ENCODE measurements around the gene CLOCK. TPM values are rescaled to one million over a fixed set of nuclear protein-coding genes. Genes with fewer than 3 reads are reported as not detected.

Gene CLOCK
- total and polyA plus RNA-seq, 9 of the 15 experiments (the other 6 are each of a cell fraction or from before 2014, with no cell fraction given), result 3.7 to 14.4 (median 9.4) TPM

DNA sequence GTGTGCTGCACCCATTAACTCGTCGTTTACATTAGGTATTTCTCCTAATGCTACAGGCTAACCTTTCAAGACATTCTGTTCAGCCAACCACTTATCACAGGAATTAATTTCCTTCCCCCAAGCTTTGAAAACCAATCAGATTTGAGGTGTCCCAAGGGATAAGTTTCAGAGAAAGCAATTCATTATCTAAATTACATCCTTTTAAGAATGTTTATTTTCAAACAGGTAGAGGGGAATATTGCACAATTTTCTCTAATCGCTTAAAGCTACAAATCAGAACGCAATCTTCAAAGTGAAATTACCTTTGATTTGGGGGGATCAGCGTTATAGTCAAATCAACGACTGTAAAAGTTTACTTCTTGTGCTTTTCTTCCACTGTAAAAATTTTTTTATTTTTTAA lies 1.6 kb downstream of the CLOCK start:
- Histone ChIP-seq H3K27me3 (ENCODE audit: control insufficient read depth in 2 of 2, insufficient read depth in 2 of 2, low read length in 2 of 2) (no peaks in the 10 kb centered on the region), H2AFZ (ENCODE audit: low read depth, low read length) (peak overlapping the region; percentile 41; the same call in 1 of the 2 replicates), H3K27ac (ENCODE audit: extremely low read depth, low read depth, low read length) (peak overlapping the region; percentile 91; the same call in 2 of the 3 replicates), H3K9me3 (replicated peaks; ENCODE audit: control insufficient read depth, insufficient read depth, low read depth, low read length) (no peaks in the 10 kb centered on the region), H4K20me1 (replicated peaks; ENCODE audit: control insufficient read depth, insufficient read depth, low read length) (no peaks in the 10 kb centered on the region), H3K9me1 (ENCODE audit: control insufficient read depth, insufficient read depth, low read length) (no peaks in the 10 kb centered on the region), H3K4me2 (ENCODE audit: insufficient read depth, low read length) (peak overlapping the region; percentile 80), H3K4me1 (replicated peaks in 1 of 2; ENCODE audit: control insufficient read depth in 2 of 2, insufficient read depth in 2 of 2, low read length in 2 of 2) (peaks cover 9 to 32% of the 10 kb centered on the region in 2 experiments; a peak in 3 of 5 replicates), H3K79me2 (ENCODE audit: control insufficient read depth, insufficient read depth, low read length) (peaks cover 57% of the 10 kb centered on the region), H3K36me3 (ENCODE audit: control insufficient read depth, insufficient read depth, low read length) (peaks cover 5% of the 10 kb centered on the region; the same call in 1 of the 3 replicates), H3K9ac (ENCODE audit: insufficient read depth in 1 of 2, low read depth in 2 of 2, low read length in 2 of 2) (peak overlapping the region in 1 of 2 experiments; percentile 72; a peak in 2 of 4 replicates), H3K4me3 (peak overlapping the region; percentile 50)
- 1% methylated on average over 6 of the region's 6 CpGs for WGBS (ENCODE audit: insufficient coverage, low coverage, missing lambda C conversion rate)
- ATAC-seq, result no peak
- peak; percentile 10; the same call in 1 of the 2 replicates for TF ChIP-seq ZNF644 (tag; IDR thresholded peaks at IDR 0.05; ENCODE audit: low read depth)
- peak; percentile 55 to 64; a peak in 2 of 4 replicates for TF ChIP-seq KDM1A (IDR thresholded peaks at IDR 0.05)
- no peak for TF ChIP-seq CEBPG (CRISPR knock-in tag; IDR thresholded peaks at IDR 0.05)
- TF ChIP-seq CEBPG (tag; conservative IDR thresholded peaks at IDR 0.05 in 1 of 2, IDR thresholded peaks at IDR 0.05 in 1 of 2), result peak; percentile 75 to 91
- TF ChIP-seq SRSF1 (IDR thresholded peaks at IDR 0.05; ENCODE audit: low read depth, low read length), result no peak
- no peak for TF ChIP-seq FUS (optimal IDR thresholded peaks at IDR 0.05; ENCODE audit: low read depth, low read length)
- TF ChIP-seq NR2F6 (CRISPR knock-in tag; IDR thresholded peaks at IDR 0.05), result no peak
- TF ChIP-seq KLF13 (tag; IDR thresholded peaks at IDR 0.05; ENCODE audit: borderline replicate concordance, low read depth), result no peak
- peak; percentile 12 for TF ChIP-seq FOXM1 (IDR thresholded peaks at IDR 0.05; ENCODE audit: low read depth)
- TF ChIP-seq FOXM1 (CRISPR knock-in tag; IDR thresholded peaks at IDR 0.05; ENCODE audit: low read depth), result no peak
- TF ChIP-seq SRSF3 (IDR thresholded peaks at IDR 0.05; ENCODE audit: insufficient read depth, low read length), result no peak
- no peak for TF ChIP-seq POLR3A (IDR thresholded peaks at IDR 0.05; ENCODE audit: borderline replicate concordance, extremely low read depth, insufficient read depth, insufficient read length)
- TF ChIP-seq POLR2AphosphoS2 (IDR thresholded peaks at IDR 0.05; ENCODE audit: low read length), result no peak
- TF ChIP-seq, protein P1, sequence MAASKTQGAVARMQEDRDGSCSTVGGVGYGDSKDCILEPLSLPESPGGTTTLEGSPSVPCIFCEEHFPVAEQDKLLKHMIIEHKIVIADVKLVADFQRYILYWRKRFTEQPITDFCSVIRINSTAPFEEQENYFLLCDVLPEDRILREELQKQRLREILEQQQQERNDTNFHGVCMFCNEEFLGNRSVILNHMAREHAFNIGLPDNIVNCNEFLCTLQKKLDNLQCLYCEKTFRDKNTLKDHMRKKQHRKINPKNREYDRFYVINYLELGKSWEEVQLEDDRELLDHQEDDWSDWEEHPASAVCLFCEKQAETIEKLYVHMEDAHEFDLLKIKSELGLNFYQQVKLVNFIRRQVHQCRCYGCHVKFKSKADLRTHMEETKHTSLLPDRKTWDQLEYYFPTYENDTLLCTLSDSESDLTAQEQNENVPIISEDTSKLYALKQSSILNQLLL (CRISPR knock-in tag; IDR thresholded peaks at IDR 0.05; ENCODE audit: borderline replicate concordance), result no peak
- TF ChIP-seq MTA2 (IDR thresholded peaks at IDR 0.05; ENCODE audit: low read depth), result no peak
- peak; percentile 10; the same call in 1 of the 2 replicates for TF ChIP-seq HDAC2 (IDR thresholded peaks at IDR 0.05)
- TF ChIP-seq RB1 (IDR thresholded peaks at IDR 0.05; ENCODE audit: low read depth), result no peak
- TF ChIP-seq HDAC3 (IDR thresholded peaks at IDR 0.05; ENCODE audit: borderline replicate concordance, partially characterized antibody), result no peak
- TF ChIP-seq ZFPM2 (CRISPR knock-in tag; IDR thresholded peaks at IDR 0.05), result no peak
- peak; percentile 92 for TF ChIP-seq CEBPB (tag; IDR thresholded peaks at IDR 0.05)
- TF ChIP-seq FOXA1 (IDR thresholded peaks at IDR 0.05; ENCODE audit: borderline replicate concordance), result no peak
- TF ChIP-seq MAZ (CRISPR knock-in tag; conservative IDR thresholded peaks at IDR 0.05 in 1 of 2, IDR thresholded peaks at IDR 0.05 in 1 of 2), result no peak
- ChIA-PET POLR2A (interaction anchor here (0.6 to 1.3 kb wide), 5 partner anchors 10 to 330 kb away, joined by 3 to 9 read pairs (median 4); partner anchors contain the start of gene NMU), CTCF (ENCODE audit: low intra/inter-chr PET ratio) (no interaction called here)
- peak in 1 of 4 experiments; percentile 49 for DNase-seq (ENCODE audit: extremely low read depth in 1 of 4, low spot score in 3 of 4)
- in situ Hi-C loops (cut with MboI), result loop anchor here (10.0 kb wide), 1 partner anchor 200 kb away; the partner anchor contains the start of gene SRD5A3
- TSS peak; percentile 44 for BruUV-seq (replicated peaks)
- intact Hi-C loops (cut with micrococcal nuclease), result loop anchor here (5.0 to 10.0 kb wide), 5 partner anchors 92 to 360 kb away; partner anchors contain the start of genes NMU and SRD5A3
- no peak for FAIRE-seq

Measured in K562 (cell line).